Measurements from ENCODE around the gene SMO. TPM values are rescaled to one million over a fixed set of nuclear protein-coding genes. Genes with fewer than 3 reads are reported as not detected.

SMO gene
- total RNA-seq, 1 donor = 1.3 TPM

- no peak overlapping the region for H3K4me3 ChIP-seq (ENCODE audit: low read depth, low read length)
- no peak for DNase-seq (ENCODE audit: low read depth)
- TF ChIP-seq CTCF (IDR thresholded peaks at IDR 0.05; ENCODE audit: insufficient read depth, low read depth, low read length) = no peak
Measured at GRCh38 chr7:129149511-129149910, 38.9 kb upstream of the SMO start.

- TF ChIP-seq CTCF (IDR thresholded peaks at IDR 0.05; ENCODE audit: insufficient read depth, low read depth, low read length) = no peak
- no peak overlapping the region for H3K4me3 ChIP-seq (ENCODE audit: low read depth, low read length)
- no peak for DNase-seq (ENCODE audit: low read depth)
Measured at GRCh38 chr7:129150199-129150996, 38.0 kb upstream of the SMO start.

- TF ChIP-seq CTCF (IDR thresholded peaks at IDR 0.05; ENCODE audit: insufficient read depth, low read depth, low read length) = no peak
- no peak for DNase-seq (ENCODE audit: low read depth)
- no peak overlapping the region for H3K4me3 ChIP-seq (ENCODE audit: low read depth, low read length)
Measured at GRCh38 chr7:129157651-129158050, 30.8 kb upstream of the SMO start.

- DNase-seq (ENCODE audit: low read depth) = no peak
- TF ChIP-seq CTCF (IDR thresholded peaks at IDR 0.05; ENCODE audit: insufficient read depth, low read depth, low read length) = no peak
- no peak overlapping the region for H3K4me3 ChIP-seq (ENCODE audit: low read depth, low read length)
Measured at GRCh38 chr7:129159539-129159938, 28.9 kb upstream of the SMO start.

GRCh38 chr7:129160161-129160905, 28.1 kb upstream of the SMO start:
- H3K4me3 ChIP-seq (ENCODE audit: low read depth, low read length) = no peak overlapping the region
- no peak for DNase-seq (ENCODE audit: low read depth)
- no peak for TF ChIP-seq CTCF (IDR thresholded peaks at IDR 0.05; ENCODE audit: insufficient read depth, low read depth, low read length)

GRCh38 chr7:129161524-129162225, 26.8 kb upstream of the SMO start:
- no peak for TF ChIP-seq CTCF (IDR thresholded peaks at IDR 0.05; ENCODE audit: insufficient read depth, low read depth, low read length)
- DNase-seq (ENCODE audit: low read depth) = no peak

More at GRCh38 chr7:129161524-129162225, 26.8 kb upstream of the SMO start:
- H3K4me3 ChIP-seq (ENCODE audit: low read depth, low read length) = no peak overlapping the region

Data from fibroblast of villous mesenchyme (primary cell).